Stimulated activated CD4-positive, alpha-beta T cell treated with anti-CD3 and anti-CD28 coated beads, Interleukin-12 subunit alpha, Interleukin-12 subunit beta, amount 100 ng/mL, for 24 hours (primary cell): ENCODE data around the gene APH1A.
"Not testable (repeated sequence)": the region's sequence is repeated elsewhere in the genome, so short reads cannot be mapped to it uniquely, and the experiment has no call there.

Experiments
- DNase-seq, 2 experiments: peaks; one replicate each; pipeline ENCODE4 v3.0.0-alpha.2; 2020; ENCODE audit warnings: low read depth in 2 of 2

Gene APH1A

GRCh38 chr1:150268340-150268704 is 494 bp downstream of the APH1A start:
- DNase-seq = no peak

GRCh38 chr1:150267896-150268295 is 920 bp downstream of the APH1A start:
- no peak for DNase-seq

- no peak for DNase-seq
Measured at GRCh38 chr1:150263549-150263948, 5.3 kb downstream of the APH1A start.

DNA sequence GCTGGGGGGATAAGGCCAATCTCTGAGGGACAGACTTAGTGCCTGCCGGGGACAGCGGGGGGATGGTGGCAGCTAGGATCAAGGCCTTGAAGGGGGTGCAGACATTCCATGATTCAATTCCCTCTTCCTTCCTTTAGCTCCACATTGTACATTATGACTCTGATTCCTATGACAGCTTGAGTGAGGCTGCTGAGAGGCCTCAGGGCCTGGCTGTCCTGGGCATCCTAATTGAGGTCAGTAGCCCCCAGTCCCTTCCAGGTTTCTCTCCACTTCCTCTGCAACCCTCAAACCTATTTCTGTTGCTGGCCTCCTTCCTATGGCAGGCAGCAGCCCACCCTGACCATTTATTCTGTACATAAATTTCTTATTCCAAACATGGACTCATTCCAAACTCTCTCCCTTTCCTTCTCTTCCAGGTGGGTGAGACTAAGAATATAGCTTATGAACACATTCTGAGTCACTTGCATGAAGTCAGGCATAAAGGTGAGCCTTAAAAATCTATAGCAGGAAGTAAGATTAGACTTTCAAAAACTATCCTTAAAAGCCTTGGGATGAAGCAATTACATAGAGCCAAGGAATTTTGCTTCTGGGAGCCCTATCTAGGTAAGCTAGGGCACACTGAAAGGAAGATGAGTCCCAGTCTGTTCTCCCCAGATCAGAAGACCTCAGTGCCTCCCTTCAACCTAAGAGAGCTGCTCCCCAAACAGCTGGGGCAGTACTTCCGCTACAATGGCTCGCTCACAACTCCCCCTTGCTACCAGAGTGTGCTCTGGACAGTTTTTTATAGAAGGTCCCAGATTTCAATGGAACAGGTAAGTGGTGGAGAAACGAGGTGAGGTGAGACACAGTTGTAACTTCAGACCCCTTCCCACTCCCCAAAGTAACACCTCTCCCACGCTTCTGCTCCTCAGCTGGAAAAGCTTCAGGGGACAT is 6.2 kb downstream of the APH1A start:
- DNase-seq = no peak

GRCh38 chr1:150261367-150261766 is 7.4 kb downstream of the APH1A start:
- no peak for DNase-seq

DNA sequence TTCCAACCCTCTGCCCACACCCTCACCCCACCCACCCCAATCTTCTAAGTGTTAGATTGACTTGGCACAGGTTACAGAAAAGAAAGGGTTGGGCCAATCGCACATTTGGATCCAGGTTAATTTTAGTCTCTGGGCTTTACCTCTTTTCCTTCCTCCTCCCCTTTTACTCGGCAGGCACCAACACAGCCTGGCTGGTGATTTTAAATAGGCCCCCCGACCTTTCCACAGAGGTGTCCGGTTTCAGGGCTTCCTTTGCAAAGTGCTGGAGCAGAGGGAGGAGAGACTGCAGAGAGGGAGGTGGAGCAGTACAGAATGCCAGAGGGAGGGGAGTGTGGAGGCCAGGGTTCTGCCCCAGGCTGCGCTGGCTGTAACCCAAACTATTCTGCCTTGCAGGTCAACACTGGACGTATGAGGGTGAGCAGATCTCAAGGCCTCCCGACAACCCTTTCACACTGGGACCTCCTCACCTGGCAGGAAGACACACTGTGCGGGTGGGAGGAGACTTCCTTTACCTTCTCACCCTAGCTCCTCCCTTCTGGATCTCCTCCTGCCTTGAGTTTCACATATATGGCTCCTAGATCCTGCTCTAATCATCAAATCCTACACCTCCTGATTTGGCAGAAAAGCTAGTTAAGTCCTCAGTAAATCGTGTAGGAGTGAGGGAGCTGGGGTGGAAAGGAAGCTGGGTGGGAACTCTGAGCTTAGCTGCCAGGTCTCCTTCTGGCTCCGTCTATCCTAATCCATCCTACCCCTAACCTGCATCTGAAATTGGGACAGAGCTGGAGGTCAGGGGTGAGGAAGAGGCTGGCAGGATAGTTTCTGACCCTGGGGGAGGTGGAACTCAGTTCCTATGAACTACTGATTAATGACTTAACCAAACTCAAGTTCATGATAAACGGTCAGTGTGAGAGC is 8.8 kb downstream of the APH1A start:
- no peak for DNase-seq

DNA sequence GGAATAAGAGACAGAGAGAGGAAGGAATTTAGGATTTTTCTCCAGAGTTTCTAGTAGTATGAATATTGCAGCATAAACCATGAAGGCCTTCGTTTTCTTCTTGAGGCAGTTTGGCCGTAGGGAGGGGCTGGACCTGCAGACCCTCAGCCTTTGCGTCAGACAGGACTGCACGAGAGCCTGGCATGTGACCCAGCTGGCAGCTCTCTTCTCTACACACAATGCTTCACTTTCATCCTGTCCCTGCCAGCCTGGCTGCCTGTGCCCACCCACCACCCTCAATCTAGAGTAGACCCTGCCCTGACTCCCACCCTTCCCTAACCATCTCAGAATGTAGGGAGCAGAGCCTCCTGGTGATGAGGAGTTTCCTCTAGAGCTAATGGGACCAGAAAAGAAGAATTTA is 9.6 kb downstream of the APH1A start:
- DNase-seq = no peak

DNA sequence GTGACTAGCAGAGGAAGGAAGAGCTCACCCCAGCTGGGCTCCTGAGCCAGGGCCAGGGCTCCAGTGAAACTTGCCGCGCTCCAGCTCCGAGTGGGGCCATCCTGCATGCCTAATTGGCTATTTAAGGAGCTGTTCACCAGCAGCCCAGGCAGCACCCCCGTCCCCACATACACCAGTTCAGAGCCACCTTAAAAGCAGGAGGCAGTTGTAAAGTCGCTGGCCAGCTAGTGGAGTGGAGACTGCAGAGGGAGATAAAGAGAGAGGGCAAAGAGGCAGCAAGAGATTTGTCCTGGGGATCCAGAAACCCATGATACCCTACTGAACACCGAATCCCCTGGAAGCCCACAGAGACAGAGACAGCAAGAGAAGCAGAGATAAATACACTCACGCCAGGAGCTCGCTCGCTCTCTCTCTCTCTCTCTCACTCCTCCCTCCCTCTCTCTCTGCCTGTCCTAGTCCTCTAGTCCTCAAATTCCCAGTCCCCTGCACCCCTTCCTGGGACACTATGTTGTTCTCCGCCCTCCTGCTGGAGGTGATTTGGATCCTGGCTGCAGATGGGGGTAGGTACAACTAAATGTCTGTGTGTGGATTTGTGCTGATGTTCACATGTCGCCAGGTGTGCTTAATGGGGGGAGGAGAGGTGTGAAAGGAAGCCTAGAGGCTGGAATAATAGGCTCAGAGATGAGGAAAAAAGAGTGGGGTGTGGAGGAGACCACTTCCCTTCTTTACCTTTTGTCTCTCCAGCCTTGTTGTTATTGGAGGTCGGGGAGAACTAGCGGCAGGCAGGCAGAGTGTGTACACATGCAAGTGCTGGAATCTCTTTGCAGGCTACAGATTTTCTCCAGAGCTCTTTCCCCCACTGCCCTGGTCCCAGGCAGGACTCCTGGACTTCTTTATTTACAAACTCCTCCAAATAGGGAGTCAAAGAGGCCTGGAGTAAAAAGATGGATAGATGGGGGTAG is 10.9 kb downstream of the APH1A start, which contains the start of gene CA14:
Gene CA14 (plus strand): TSS at position 151 of the 962 bp plus-strand sequence. CDS start 355 bp downstream, at position 506.
- DNase-seq = no peak

GRCh38 chr1:150256554-150257341 is 12.1 kb downstream of the APH1A start:
- DNase-seq = no peak

DNA sequence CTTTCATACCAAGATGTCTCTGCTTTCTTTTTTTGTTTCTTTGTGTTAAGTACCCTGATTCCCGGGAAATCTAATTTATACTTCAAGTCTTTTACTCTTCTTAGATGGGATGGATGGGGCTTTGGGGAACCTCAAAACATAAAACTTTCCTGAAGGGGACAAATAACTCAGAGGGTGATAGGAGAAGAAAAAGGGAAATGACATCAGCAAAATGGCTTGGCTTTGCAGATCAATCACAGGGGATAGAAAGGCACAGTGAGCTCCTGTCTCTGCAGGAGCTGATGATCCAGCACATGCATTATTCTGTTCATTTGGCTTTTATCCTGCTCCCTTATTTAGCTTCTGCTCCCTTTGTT is 12.6 kb downstream of the APH1A start:
- DNase-seq = no peak

DNA sequence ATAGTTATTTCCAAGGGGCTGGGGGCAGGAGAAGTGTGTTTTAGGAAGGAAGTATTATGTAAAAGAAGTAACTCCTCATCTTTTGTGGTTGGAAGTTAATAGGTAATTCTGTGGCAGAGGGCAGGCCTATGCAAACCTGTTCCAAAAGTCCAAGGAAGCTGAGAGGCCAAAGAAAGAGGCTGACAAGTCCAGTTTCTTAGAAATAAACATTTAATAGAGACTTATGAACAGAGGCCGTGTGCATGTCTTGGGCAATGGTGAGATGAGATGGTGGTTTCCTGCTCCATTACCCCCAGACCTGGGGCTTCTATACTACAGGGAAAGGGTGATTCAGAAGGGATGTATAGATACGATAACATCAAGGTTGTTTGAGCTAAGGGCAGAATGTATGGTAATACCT is 18.9 kb downstream of the APH1A start:
- DNase-seq = no peak

GRCh38 chr1:150243003-150243402 is 25.8 kb downstream of the APH1A start:
- no peak for DNase-seq

DNA sequence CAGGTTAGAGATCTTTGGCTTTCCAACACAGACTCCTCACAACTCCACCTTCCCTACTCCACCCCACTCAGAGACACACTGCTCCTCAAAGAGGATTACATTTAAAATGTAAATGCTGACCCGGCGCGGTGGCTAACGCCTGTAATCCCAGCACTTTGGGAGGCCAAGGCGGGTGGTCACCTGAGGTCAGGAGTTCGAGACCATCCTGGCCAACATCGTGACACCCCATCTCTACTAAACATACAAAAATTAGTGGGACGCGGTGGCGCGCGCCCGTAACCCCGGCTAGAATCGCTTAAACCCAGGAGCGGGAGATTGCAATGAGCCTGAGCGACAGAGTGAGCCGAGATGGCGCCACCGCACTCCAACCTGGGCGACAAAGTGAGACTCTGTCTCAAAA is 31.1 kb downstream of the APH1A start:
- DNase-seq = no peak

- DNase-seq = not testable (repeated sequence)
Measured at GRCh38 chr1:150237176-150237575, 31.6 kb downstream of the APH1A start.

DNA sequence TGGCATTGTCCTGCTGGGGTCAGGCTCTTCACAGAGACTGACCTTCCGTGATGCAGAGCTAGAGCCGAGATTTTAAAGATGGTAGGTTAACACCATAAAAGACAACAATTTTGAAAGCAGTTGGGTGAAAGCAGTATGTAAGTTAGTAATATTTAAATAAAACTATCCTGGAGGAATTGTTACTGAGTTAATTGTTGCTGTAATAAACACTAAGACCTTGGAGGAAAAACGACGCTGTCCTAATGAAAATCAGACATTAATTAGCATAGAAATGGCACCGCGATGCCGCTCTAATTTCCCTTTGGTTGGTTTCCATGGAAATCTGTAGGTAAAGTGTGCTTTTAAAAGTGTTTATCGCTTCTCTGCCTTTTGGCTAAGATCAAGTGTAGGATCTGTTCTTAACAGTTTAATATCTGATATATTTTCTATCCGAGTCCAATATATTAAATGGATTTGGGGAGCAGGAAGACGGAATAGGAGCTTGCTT is 32.2 kb downstream of the APH1A start:
- DNase-seq = no peak

DNA sequence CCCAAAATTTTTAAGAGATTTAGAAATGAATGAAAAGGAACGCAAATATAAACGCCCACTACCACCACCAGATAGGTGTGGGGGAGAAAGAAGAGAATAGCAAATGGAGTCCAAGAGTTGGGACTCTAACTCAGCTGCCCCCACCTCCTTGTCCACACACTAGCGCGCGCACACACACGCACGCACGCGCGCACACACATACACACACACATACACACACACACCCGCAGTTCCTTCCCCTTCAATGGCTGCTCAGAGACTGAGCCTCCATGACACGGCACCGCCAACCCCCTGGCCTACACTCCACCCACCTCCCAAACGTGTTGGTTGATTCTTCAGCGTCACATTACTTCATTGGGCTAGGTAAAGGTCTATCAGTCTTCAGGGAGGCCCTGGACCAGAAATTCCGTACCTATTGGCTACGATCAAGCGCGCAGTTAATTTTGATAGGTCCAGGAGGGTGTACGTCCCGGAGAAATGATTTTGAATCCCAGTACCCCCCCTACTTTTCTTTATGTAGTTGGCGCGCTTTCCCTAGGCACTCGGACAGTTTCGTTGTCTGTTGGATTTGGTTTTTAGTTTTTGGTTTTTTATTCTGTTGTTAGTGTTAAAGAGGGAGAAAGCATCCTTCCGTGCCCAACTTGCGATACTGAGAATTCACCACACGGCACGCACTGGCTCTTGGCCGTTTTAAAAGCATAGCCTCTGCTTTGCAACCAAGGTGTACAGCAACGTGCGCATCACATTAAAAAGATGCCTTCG is 32.8 kb downstream of the APH1A start, which contains the start of gene ANP32E:
Gene ANP32E (minus strand): TSS at position 261 of the 762 bp plus-strand sequence. CDS start 326 bp downstream, outside the sequence.
- DNase-seq = peak; percentile 81 to 91

- DNase-seq = peak in 1 of 2 experiments; percentile 6
Measured at GRCh38 chr1:150235294-150235851, 33.4 kb downstream of the APH1A start.

DNA sequence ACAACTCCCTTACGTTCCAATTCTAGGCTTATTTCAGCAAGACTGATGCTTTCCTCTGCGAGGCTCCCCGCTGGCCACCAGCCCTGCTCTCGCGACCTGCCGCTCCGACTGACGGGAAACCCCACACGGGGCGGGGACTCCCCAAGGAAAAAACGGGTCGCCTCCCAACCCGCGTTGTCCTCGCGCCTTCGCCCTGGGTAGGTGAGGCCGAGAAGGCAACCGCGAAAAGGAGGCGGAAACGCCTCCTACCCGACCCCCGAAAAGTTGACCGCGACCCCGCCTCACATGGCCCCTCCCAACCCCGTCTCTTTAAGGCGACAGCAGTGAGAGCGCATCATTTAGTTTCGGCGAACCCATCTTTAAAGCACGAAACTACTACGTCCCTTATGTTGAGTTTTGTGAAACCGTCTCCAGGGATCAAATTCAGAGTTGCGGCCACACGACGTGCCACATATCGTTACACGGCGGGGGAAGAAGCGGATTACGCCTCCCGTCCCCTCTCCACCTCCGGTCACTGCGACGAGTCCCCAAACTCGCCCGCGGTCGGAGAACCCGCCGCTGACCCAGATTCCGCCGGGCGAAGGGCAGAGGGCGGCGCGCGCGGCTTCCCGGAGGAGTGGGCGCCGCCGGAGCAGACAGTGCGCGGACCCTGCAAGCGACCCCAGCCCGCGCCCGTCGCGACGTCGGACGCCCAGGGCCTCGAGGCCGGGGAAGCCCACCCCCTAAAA is 34.1 kb downstream of the APH1A start:
- DNase-seq = peak; percentile 75 to 90

GRCh38 chr1:150234309-150234565 is 34.6 kb downstream of the APH1A start:
- no peak for DNase-seq
